Renal pelvis (tissue), 3 donors: ENCODE measurements around the gene ZNF787. TPM values are rescaled to one million over a fixed set of nuclear protein-coding genes. Genes with fewer than 3 reads are reported as not detected.

Source experiments
- polyA plus RNA-seq, 3 donors: library from polyadenylated mRNA; unstranded; fragments of 120-200 nt; gene quantifications; one replicate each; pipeline ENCODE4 v1.2.1, GENCODE V29; 2013; ENCODE audit not compliant: insufficient read length in 3 of 3

The ZNF787 gene
- polyA plus RNA-seq, 3 donors: 18.1 to 26.2 (median 22.7) TPM

Other genes with a start within 250 kb of the ZNF787 start
- gene NLRP13, start 189.0 kb downstream of the ZNF787 start, polyA plus RNA-seq: not detected
- not detected for gene NLRP8, start 173.5 kb downstream of the ZNF787 start, polyA plus RNA-seq
- gene NLRP5, start 134.5 kb downstream of the ZNF787 start, polyA plus RNA-seq: not detected
- gene ZNF444, start 20.0 kb upstream of the ZNF787 start, polyA plus RNA-seq: 10 to 100 TPM; 39.9 to 48.7 (median 41.2) TPM
- gene GALP, start 54.7 kb upstream of the ZNF787 start, polyA plus RNA-seq: under 1 TPM in 1 of 3 donors, not detected in 2; 0.47 TPM
- gene ZSCAN5B, start 76.5 kb upstream of the ZNF787 start, polyA plus RNA-seq: under 1 TPM in 2 of 3 donors, not detected in 1; 0.13 to 0.14 TPM
- gene ZSCAN5C, start 81.0 kb upstream of the ZNF787 start, polyA plus RNA-seq: not detected
- 1 to 10 TPM; 1.7 to 5.6 (median 5.3) TPM for gene EDDM13, start 151.5 kb upstream of the ZNF787 start, polyA plus RNA-seq
- 10 to 100 TPM; 12.2 to 21.6 (median 20.3) TPM for gene ZSCAN5A, start 193.5 kb upstream of the ZNF787 start, polyA plus RNA-seq